ENCODE measurements around the gene LMBR1.

- TF ChIP-seq CTCF (IDR thresholded peaks at IDR 0.05) (no peak), TCF7L2 (IDR thresholded peaks at IDR 0.05; ENCODE audit: low read depth, low read length) (no peak), POLR2AphosphoS5 (IDR thresholded peaks at IDR 0.05; ENCODE audit: low read depth, low read length) (no peak), REST (IDR thresholded peaks at IDR 0.05; ENCODE audit: insufficient read depth in 1 of 2, low read depth in 2 of 2, low read length in 1 of 2) (no peak), SIN3A (IDR thresholded peaks at IDR 0.05; ENCODE audit: borderline replicate concordance, insufficient read depth, low read depth, low read length) (no peak)
These were observed 258.9 kb downstream of the LMBR1 start for GRCh38 chr7:156634117-156634516.
